HG03159 (cell line): Measurements from ENCODE around the gene ARID3C.

ENCODE experiments used
- ATAC-seq: cut with Tn5 transposase; IDR thresholded peaks from one replicate; pipeline ENCODE4 v1.9.1; 2021; ENCODE audit warnings: mild to moderate bottlenecking, moderate library complexity; ENCODE audit not compliant: unreplicated experiment

ARID3C gene

GRCh38 chr9:34599546-34599945, 29.3 kb downstream of the ARID3C start:
- no peak for ATAC-seq

GRCh38 chr9:34594177-34594576, 34.7 kb downstream of the ARID3C start:
- ATAC-seq: no peak

- no peak for ATAC-seq
Observed at GRCh38 chr9:34592895-34593601, 35.8 kb downstream of the ARID3C start.

GRCh38 chr9:34591917-34592866, 36.7 kb downstream of the ARID3C start:
- ATAC-seq: no peak

GRCh38 chr9:34591248-34591916, 37.5 kb downstream of the ARID3C start:
- no peak for ATAC-seq

- no peak for ATAC-seq
Observed at GRCh38 chr9:34590381-34591247, 38.3 kb downstream of the ARID3C start.

DNA sequence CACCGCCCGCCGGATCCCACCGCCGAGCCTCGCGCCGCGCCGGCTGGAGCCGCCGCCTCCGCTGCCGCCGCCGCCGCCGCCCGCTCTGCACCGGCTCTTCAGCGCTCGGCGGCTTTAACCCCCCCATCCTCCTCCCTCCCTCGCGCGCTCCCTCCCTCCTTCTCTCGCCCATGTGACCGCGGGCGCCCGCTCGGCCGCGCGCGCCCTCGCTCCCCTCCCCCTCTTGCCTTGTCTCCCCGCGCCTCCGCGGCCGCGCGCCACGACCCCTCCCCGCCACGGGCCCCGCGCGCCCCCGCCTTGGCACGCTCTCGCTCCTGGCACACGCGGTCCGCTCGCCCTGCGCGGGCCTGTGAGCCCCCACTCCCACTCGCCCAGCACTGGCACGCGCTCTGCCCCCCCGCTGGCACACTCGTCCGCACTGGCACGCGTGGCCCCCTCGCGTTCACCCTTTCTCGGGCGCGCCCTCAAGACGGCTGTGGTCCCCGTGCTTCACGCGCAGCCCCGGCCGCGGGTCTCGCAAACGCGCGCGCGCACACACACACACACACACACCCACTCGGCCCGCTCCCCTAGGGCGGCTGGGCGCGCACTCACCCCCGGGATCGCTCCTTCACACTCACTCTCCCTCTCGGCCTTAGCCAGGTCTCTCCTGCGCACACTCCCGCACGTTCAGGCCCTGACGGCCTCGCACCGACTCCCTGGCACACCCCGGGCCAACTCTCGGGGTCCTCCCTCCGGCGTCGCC, 39.1 kb downstream of the ARID3C start, which contains the start of gene CNTFR:
Gene CNTFR, minus strand, starts transcription at position 89 of the 745 bp plus-strand sequence. CDS start 20,743 bp downstream, outside the sequence.
- ATAC-seq: no peak

GRCh38 chr9:34588671-34589635, 39.9 kb downstream of the ARID3C start:
- no peak for ATAC-seq

DNA sequence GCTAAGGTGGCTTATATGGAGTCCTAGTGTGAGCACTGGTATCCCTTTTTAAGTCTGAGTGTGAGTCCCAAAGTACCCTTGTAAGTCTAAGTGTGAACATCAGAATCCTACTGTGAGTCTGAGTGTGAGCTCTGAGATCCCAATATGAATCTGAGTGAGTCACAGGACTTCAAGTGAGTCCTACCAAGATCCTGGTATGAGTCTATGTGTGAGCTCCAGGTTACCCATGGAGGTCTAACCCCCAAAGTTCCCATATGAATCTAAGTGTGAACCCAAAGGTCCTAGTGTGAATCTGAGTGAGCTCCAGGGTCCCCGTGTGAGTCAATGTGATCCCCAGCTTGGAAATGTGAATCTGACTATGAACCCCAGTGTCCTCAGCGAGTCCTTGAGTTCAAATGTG, 41.6 kb downstream of the ARID3C start:
- ATAC-seq: no peak

- ATAC-seq: no peak
Observed at GRCh38 chr9:34585946-34586669, 42.8 kb downstream of the ARID3C start.

DNA sequence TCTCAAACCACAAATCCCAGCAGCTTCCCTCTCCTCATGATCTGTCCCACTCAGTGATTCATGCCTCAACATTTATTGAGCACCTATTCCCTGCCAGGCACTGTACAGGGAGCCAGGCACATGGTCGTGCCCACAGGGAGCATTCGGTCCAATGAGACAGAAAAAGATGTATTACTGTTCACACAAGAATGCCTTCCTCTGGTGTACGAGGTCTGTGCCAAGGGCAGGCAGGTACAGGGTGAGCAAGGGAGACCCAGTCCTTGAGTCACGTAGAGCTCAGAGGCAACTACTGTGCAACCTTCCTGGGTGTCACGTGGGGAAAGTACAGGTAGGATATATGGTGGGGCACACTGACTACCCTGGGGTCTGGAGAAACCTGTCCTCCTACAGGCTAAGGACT, 43.9 kb downstream of the ARID3C start:
- ATAC-seq: no peak

- ATAC-seq: no peak
Observed at GRCh38 chr9:34582787-34583186, 46.1 kb downstream of the ARID3C start.

DNA sequence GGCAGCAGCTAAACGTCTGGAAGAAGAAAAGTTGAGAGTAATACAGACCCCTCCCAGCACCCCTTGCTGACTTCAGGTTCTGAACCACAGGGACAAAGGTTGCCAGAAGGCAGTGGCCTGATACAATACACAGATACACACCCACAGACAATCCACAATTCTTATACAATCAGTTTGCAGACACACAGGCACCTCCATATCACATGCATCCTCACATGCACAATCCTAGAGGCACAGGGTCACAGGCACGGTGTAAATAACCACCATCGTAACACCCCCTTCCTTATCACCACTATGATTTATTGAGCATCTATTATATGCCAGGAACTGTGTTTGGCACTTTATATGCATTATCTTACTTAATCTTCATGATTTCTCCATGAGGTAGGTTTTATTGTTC, 47.5 kb downstream of the ARID3C start:
- ATAC-seq: no peak

GRCh38 chr9:34580358-34580757, 48.5 kb downstream of the ARID3C start:
- no peak for ATAC-seq

- no peak for ATAC-seq
Observed at GRCh38 chr9:34579808-34580163, 49.1 kb downstream of the ARID3C start.

- ATAC-seq: no peak
Observed at GRCh38 chr9:34579104-34579807, 49.6 kb downstream of the ARID3C start.
